Parathyroid adenoma (tissue), 2 donors: ENCODE data around the gene BCL6B.
A peak's percentile ranks its signal among the peaks of the same experiment; 100 is the strongest.

Experiments used
- H2AFZ ChIP-seq: fragments of 300-600 bp; sonication (generic); one replicate; pipeline ENCODE4 v1.7.0; 2017; ENCODE audit warnings: antibody characterized with exemption, mild to moderate bottlenecking
- H3K27ac ChIP-seq: fragments of 300-600 bp; sonication (generic); one replicate; pipeline ENCODE4 v1.7.0; 2017
- H3K27me3 ChIP-seq: fragments of 300-600 bp; sonication (generic); one replicate; pipeline ENCODE4 v1.7.0; 2017; ENCODE audit warnings: low read length; ENCODE audit not compliant: control insufficient read depth, insufficient read depth
- H3K36me3 ChIP-seq: fragments of 300-600 bp; sonication (generic); one replicate; pipeline ENCODE4 v1.7.0; 2017; ENCODE audit warnings: low read length; ENCODE audit not compliant: control insufficient read depth, insufficient read depth
- H3K4me1 ChIP-seq: fragments of 300-600 bp; sonication (generic); one replicate; pipeline ENCODE4 v1.7.0; 2017; ENCODE audit warnings: control low read depth
- H3K4me2 ChIP-seq: fragments of 300-600 bp; sonication (generic); one replicate; pipeline ENCODE4 v1.7.0; 2017; ENCODE audit warnings: low read length
- H3K4me3 ChIP-seq: fragments of 300-600 bp; sonication (generic); one replicate; pipeline ENCODE4 v1.7.0; 2017; ENCODE audit warnings: low read depth, low read length
- H3K79me2 ChIP-seq: fragments of 300-600 bp; sonication (generic); one replicate; pipeline ENCODE4 v1.7.0; 2017; ENCODE audit warnings: control low read depth
- H3K9ac ChIP-seq: fragments of 300-600 bp; sonication (generic); one replicate; pipeline ENCODE4 v1.7.0; 2017; ENCODE audit warnings: mild to moderate bottlenecking
- H3K9me3 ChIP-seq: fragments of 300-600 bp; sonication (generic); one replicate; pipeline ENCODE4 v1.7.0; 2017; ENCODE audit warnings: low read length; ENCODE audit not compliant: control insufficient read depth
- CTCF ChIP-seq: fragments of 300-600 bp; sonication (generic); IDR thresholded peaks from one replicate; pipeline ENCODE4 v1.7.0; 2017; ENCODE audit warnings: antibody characterized with exemption, mild to moderate bottlenecking
- donor health status: primary hyperparathyroidism.

Gene BCL6B

GRCh38 chr17:7007143-7007542 is 15.7 kb upstream of the BCL6B start:
- peaks cover 13% of the 10 kb centered on the region for H3K4me1 ChIP-seq
- H3K4me2 ChIP-seq, result no peak overlapping the region
- H3K79me2 ChIP-seq, result peaks cover 26% of the 10 kb centered on the region

GRCh38 chr17:7010523-7010922 is 12.3 kb upstream of the BCL6B start:
- Histone ChIP-seq H3K79me2 (peaks cover 27% of the 10 kb centered on the region), H3K4me3 (no peak overlapping the region), H3K36me3 (no peaks in the 10 kb centered on the region)

More at GRCh38 chr17:7007143-7007542, 15.7 kb upstream of the BCL6B start:
- H3K4me3 ChIP-seq, result no peak overlapping the region
- TF ChIP-seq CTCF, result no peak
- H2AFZ ChIP-seq, result no peak overlapping the region
- H3K27me3 ChIP-seq, result no peaks in the 10 kb centered on the region
- H3K27ac ChIP-seq, result no peak overlapping the region
- H3K9me3 ChIP-seq, result no peaks in the 10 kb centered on the region
- H3K9ac ChIP-seq, result no peak overlapping the region
- H3K36me3 ChIP-seq, result no peaks in the 10 kb centered on the region

GRCh38 chr17:7011415-7011814 is 11.4 kb upstream of the BCL6B start:
- no peak for TF ChIP-seq CTCF
- H3K36me3 ChIP-seq, result no peaks in the 10 kb centered on the region
- no peak overlapping the region for H3K9ac ChIP-seq
- H3K27me3 ChIP-seq, result no peaks in the 10 kb centered on the region
- H3K4me2 ChIP-seq, result peak overlapping the region; percentile 89
- no peak overlapping the region for H2AFZ ChIP-seq
- H3K9me3 ChIP-seq, result no peaks in the 10 kb centered on the region
- H3K4me1 ChIP-seq, result peaks cover 24% of the 10 kb centered on the region
- H3K4me3 ChIP-seq, result peak overlapping the region; percentile 91
- H3K79me2 ChIP-seq, result peaks cover 27% of the 10 kb centered on the region
- no peak overlapping the region for H3K27ac ChIP-seq

More at GRCh38 chr17:7010523-7010922, 12.3 kb upstream of the BCL6B start:
- no peak overlapping the region for H2AFZ ChIP-seq
- no peak overlapping the region for H3K27ac ChIP-seq
- H3K27me3 ChIP-seq, result no peaks in the 10 kb centered on the region
- peaks cover 23% of the 10 kb centered on the region for H3K4me1 ChIP-seq
- no peaks in the 10 kb centered on the region for H3K9me3 ChIP-seq
- H3K9ac ChIP-seq, result no peak overlapping the region
- H3K4me2 ChIP-seq, result peak overlapping the region; percentile 89
- no peak for TF ChIP-seq CTCF

GRCh38 chr17:7011942-7012254 is 11.0 kb upstream of the BCL6B start:
- H3K27ac ChIP-seq, result peak overlapping the region; percentile 99
- peaks cover 24% of the 10 kb centered on the region for H3K4me1 ChIP-seq
- H3K9me3 ChIP-seq, result no peaks in the 10 kb centered on the region
- H2AFZ ChIP-seq, result peak overlapping the region; percentile 98
- no peaks in the 10 kb centered on the region for H3K27me3 ChIP-seq
- peak overlapping the region; percentile 89 for H3K4me2 ChIP-seq
- peaks cover 27% of the 10 kb centered on the region for H3K79me2 ChIP-seq
- H3K36me3 ChIP-seq, result no peaks in the 10 kb centered on the region
- TF ChIP-seq CTCF, result no peak
- H3K4me3 ChIP-seq, result peak overlapping the region; percentile 91
- H3K9ac ChIP-seq, result peak overlapping the region; percentile 95

- Histone ChIP-seq H3K9ac (peak overlapping the region; percentile 42), H3K4me2 (peak overlapping the region; percentile 89), H3K9me3 (no peaks in the 10 kb centered on the region), H3K4me3 (peak overlapping the region; percentile 91), H2AFZ (peak overlapping the region; percentile 93), H3K36me3 (no peaks in the 10 kb centered on the region), H3K27me3 (no peaks in the 10 kb centered on the region), H3K4me1 (peaks cover 24% of the 10 kb centered on the region), H3K79me2 (peaks cover 26% of the 10 kb centered on the region), H3K27ac (peak overlapping the region; percentile 99)
- peak; percentile 68 for TF ChIP-seq CTCF
Measured at GRCh38 chr17:7014261-7014994, 8.4 kb upstream of the BCL6B start.
